Muscle layer of colon (tissue), 2 donors: ENCODE data around the gene HOTAIR.

Experiments
- H3K27ac ChIP-seq: one replicate; pipeline ENCODE4 v1.7.0; 2013; ENCODE audit warnings: low read depth, mild to moderate bottlenecking, low read length, moderate library complexity
- H3K27me3 ChIP-seq, 2 donors: one replicate each; pipeline ENCODE4 v1.7.0; 2013; ENCODE audit warnings: low read length in 2 of 2, mild to moderate bottlenecking in 2 of 2; ENCODE audit not compliant: insufficient read depth in 2 of 2, control insufficient read depth in 1 of 2
- H3K36me3 ChIP-seq: one replicate; pipeline ENCODE4 v1.7.0; 2013; ENCODE audit warnings: mild to moderate bottlenecking, low read length; ENCODE audit not compliant: insufficient read depth
- H3K4me1 ChIP-seq: one replicate; pipeline ENCODE4 v1.7.0; 2013; ENCODE audit warnings: mild to moderate bottlenecking, low read length; ENCODE audit not compliant: insufficient read depth
- H3K4me3 ChIP-seq, 2 donors: one replicate each; pipeline ENCODE4 v1.7.0; 2013; ENCODE audit warnings: low read length in 2 of 2, low read depth in 1 of 2, mild to moderate bottlenecking in 1 of 2, moderate library complexity in 1 of 2
- H3K9ac ChIP-seq: one replicate; pipeline ENCODE4 v1.7.0; 2013; ENCODE audit warnings: low read length
- H3K9me3 ChIP-seq: one replicate; pipeline ENCODE4 v1.7.0; 2013; ENCODE audit warnings: mild to moderate bottlenecking, low read length
- donor health status: abdominal sarcoma.
- donor health status: Adenocarcinoma of cecum.

HOTAIR gene

GRCh38 chr12:54002278-54002914 lies 27.6 kb upstream of the HOTAIR start:
- Histone ChIP-seq H3K9ac (no peak overlapping the region), H3K9me3 (no peaks in the 10 kb centered on the region), H3K36me3 (no peaks in the 10 kb centered on the region), H3K27me3 (peaks cover 57 to 95% of the 10 kb centered on the region in 2 donors), H3K4me1 (peaks cover 7% of the 10 kb centered on the region), H3K4me3 (no peak overlapping the region), H3K27ac (no peak overlapping the region)

DNA sequence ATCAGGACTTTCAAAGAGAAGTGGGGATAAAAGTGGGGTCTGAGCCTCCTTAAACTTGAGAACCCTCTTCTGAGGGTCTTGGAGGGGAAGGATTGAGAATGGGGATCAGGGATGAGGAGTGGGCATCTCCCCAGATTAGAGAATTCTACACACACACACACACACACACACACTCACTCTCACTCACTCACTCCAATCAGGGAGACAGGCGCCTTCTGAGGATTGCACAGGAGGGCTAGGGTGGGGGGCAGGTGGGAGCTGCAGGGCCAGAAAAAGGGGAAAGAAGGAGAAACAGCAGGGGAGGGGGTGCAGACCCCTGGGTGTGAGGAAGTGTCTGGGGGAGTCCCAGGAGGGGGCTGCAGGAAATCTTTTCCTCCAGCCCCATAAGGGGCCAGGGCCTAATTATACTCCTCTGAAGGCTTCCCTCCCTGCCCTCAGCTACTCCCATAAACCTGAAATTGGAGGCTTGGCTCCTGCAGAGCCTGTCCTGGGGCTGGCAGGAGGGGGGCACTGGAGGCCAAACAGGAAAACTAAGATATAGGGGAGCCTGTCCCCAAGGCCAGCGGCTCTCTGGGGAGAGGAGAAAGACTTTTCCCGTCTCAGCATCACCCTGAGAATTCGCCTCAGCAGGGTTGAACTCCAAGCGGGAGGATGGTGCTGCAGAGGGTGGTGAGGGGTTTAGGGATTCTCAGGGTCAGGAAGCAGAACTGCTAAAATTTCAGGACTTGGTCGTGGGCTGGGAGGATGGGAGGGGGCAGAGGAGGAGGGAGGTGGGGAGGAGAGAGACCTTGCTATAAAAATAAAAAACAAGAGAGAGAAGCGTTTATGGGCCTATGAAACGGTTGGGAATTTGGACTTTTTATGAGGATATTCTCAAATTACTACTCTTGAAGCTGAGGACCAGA lies 26.8 kb upstream of the HOTAIR start:
- Histone ChIP-seq H3K4me3 (peak overlapping the region in 1 of 2 donors; percentile 56), H3K4me1 (peaks cover 9% of the 10 kb centered on the region), H3K9ac (no peak overlapping the region), H3K27ac (no peak overlapping the region), H3K9me3 (no peaks in the 10 kb centered on the region), H3K36me3 (no peaks in the 10 kb centered on the region), H3K27me3 (peaks cover 51 to 95% of the 10 kb centered on the region in 2 donors)

DNA sequence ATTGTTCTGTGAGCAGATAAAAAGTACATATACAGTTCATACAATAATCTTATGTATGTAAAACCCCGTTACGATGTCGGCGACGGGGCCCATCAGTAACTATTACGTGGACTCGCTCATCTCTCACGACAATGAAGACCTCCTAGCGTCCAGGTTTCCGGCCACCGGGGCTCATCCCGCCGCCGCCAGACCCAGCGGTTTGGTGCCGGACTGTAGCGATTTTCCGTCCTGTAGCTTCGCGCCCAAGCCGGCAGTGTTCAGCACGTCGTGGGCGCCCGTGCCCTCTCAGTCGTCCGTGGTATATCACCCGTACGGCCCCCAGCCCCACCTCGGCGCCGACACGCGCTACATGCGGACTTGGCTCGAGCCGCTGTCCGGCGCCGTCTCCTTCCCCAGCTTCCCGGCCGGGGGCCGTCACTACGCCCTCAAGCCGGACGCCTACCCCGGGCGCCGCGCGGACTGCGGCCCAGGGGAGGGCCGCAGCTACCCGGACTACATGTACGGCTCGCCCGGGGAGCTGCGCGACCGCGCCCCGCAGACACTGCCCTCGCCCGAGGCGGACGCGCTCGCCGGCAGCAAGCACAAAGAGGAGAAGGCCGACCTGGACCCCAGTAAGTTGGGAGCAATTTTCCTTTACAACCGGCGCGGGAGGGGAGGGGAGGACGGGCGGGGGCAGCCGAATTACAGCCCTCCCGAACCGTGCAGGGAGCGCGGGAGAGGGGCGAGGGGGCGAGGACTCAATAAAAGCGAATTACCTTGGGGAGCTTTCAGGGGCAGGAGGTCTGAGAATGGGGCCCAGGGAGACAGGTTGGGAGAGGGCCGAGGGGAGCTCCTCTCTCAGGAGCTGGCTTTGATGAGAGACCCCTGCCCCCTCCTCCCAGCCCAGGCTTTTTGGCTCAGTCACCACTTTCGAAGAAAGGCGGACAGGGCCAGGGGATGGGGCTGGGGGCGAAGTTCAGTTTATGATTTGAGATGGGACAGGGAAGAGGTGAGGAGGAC lies 25.7 kb upstream of the HOTAIR start, which contains the start of gene HOXC9:
Gene HOXC9, plus strand, starts transcription at position 46 of the 999 bp plus-strand sequence. Its CDS starts 28 bp downstream, at position 74.
- Histone ChIP-seq H3K4me1 (peaks cover 15% of the 10 kb centered on the region), H3K27ac (peak within 1 kb of the TSS; percentile 4)

DNA sequence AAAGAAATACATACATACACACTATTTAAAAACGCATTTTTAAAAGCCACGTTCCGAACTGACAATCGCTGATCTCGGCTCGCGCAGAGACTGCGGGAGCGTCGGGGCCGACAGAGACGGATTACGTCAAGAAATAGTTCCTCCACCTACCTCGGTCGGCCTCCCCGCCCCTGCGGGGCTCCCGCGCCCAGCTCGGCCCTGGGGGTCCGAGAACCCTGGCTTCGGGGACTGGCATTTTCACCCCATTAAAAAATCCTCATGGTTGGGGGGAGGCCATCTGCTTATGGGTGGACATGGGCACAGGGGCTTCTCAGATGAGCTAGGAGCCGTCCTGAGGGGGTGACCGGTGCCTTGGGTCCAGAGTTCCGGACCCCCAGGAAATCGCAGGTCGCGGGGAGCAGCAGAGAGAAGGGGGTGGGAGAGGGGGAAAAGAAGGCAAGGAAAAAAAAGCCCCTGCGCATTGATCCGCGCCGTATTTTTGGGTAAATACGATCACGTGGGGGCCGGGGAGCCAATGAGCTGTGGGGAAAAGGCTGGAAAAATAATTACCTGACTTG lies 24.9 kb upstream of the HOTAIR start:
- Histone ChIP-seq H3K4me3 (peak overlapping the region; percentile 45 to 56), H3K9me3 (no peaks in the 10 kb centered on the region), H3K36me3 (no peaks in the 10 kb centered on the region), H3K27ac (no peak overlapping the region), H3K27me3 (peaks cover 48 to 94% of the 10 kb centered on the region in 2 donors), H3K9ac (no peak overlapping the region), H3K4me1 (peaks cover 15% of the 10 kb centered on the region)

More for the DNA sequence above, 25.7 kb upstream of the HOTAIR start, which contains the start of gene HOXC9:
- H3K9me3 ChIP-seq = no peaks in the 10 kb centered on the region
- peaks cover 50 to 95% of the 10 kb centered on the region in 2 donors for H3K27me3 ChIP-seq
- peak within 1 kb of the TSS; percentile 45 to 56 for H3K4me3 ChIP-seq
- no peak within 1 kb of the TSS for H3K9ac ChIP-seq
- H3K36me3 ChIP-seq = no peaks in the 10 kb centered on the region

- H3K36me3 ChIP-seq = no peaks in the 10 kb centered on the region
- peaks cover 50 to 94% of the 10 kb centered on the region in 2 donors for H3K27me3 ChIP-seq
- H3K9ac ChIP-seq = no peak overlapping the region
- H3K4me3 ChIP-seq = no peak overlapping the region
- H3K9me3 ChIP-seq = no peaks in the 10 kb centered on the region
- H3K27ac ChIP-seq = no peak overlapping the region
- peaks cover 15% of the 10 kb centered on the region for H3K4me1 ChIP-seq
These were observed 24.1 kb upstream of the HOTAIR start for GRCh38 chr12:53998900-53999236.

DNA sequence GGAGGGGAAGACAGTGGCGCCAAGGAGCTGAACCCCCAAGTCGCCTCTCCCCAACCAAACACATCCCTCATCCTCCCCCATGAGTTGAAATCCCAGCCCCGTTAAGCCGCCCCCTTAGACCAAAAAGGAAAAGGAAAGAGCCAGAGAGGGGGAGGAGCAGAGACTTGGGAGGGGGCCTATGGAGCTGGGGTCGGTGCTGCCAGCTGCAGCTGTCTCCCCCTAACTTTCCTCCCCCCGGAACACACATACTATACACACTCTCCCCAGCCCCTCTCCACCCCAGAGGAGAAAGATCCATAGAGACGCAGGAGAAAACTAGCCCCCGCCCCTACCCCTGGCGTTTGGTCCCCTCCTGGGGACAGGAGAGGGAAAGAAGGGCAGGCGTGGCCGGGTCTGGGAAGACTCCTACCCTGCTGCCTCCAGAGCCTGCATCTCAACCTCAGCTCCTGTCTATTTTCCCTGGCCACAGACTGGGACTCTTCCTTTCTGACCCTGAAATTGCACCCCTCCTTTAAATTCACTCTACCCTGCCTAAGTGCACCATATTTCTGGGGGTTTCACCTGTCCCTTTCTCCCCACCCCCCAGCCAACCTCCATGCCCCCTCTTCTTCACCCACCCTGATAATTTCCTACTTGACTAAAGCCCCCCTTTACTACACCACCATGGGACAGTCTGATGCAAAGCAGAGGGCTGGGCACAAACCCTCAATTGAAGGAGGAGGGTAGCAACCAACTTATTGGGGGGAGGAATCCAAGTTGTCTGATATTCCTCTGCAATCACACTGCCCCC lies 23.6 kb upstream of the HOTAIR start:
- peaks cover 15% of the 10 kb centered on the region for H3K4me1 ChIP-seq
- no peak overlapping the region for H3K9ac ChIP-seq

DNA sequence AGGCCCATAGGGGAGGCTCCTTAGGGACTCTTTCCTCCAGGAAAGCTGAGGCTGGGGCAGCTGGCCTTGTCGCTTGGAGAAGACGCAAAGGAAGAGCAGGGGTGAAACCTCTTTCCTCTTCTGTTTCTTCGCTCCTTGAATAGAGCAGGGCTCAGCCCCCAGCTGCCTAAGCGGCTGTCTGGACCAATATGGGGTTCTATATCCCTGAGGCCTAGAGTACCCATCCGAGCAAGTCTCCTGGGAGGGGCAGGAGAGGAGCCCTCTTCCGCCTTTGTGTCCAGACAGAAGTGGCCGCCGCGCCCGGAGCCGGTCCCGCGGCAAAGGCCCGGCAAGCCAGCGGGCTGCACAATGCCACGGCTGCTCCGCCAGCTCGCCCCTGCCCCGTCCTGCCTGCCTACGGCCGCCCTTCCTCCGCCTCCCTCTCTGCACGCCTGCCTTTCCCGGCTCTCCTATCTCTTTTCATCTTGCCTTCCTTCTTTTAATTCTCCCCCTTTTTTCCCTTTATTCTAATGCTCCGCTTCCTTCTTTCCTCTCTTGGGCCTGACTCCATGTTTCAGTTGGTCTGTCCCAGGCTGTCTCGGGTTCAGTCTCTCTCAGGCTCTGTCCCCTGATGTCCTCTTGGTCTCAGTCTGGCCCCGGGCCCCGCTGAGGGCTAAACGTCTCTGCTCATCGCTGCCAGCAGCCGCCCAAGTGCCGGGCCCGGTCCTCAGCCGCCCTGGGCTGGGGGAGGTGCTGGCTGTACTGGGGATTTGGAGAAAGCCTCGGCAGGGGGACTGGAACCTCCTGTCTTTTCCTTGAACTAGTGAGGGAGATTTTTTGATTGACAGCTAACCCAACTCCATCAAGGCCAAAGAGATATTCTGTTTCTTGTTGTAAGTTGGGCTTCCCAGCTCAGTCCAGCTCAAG lies 22.7 kb upstream of the HOTAIR start:
- Histone ChIP-seq H3K27me3 (peaks cover 60 to 96% of the 10 kb centered on the region in 2 donors), H3K9ac (no peak overlapping the region), H3K4me1 (peaks cover 15% of the 10 kb centered on the region), H3K36me3 (no peaks in the 10 kb centered on the region), H3K4me3 (no peak overlapping the region), H3K9me3 (no peaks in the 10 kb centered on the region), H3K27ac (no peak overlapping the region)

More for the DNA sequence above, 23.6 kb upstream of the HOTAIR start:
- peaks cover 56 to 95% of the 10 kb centered on the region in 2 donors for H3K27me3 ChIP-seq
- H3K36me3 ChIP-seq = no peaks in the 10 kb centered on the region
- H3K9me3 ChIP-seq = no peaks in the 10 kb centered on the region
- no peak overlapping the region for H3K4me3 ChIP-seq
- no peak overlapping the region for H3K27ac ChIP-seq

- H3K27ac ChIP-seq = no peak overlapping the region
- peak overlapping the region in 1 of 2 donors; percentile 53 for H3K4me3 ChIP-seq
- H3K4me1 ChIP-seq = peaks cover 15% of the 10 kb centered on the region
These were observed 21.8 kb upstream of the HOTAIR start for GRCh38 chr12:53996240-53997203.

More at GRCh38 chr12:53996240-53997203, 21.8 kb upstream of the HOTAIR start:
- H3K9ac ChIP-seq = no peak overlapping the region
- no peaks in the 10 kb centered on the region for H3K9me3 ChIP-seq
- H3K36me3 ChIP-seq = no peaks in the 10 kb centered on the region
- peaks cover 62 to 96% of the 10 kb centered on the region in 2 donors for H3K27me3 ChIP-seq
